Osteocyte (in vitro differentiated cells): ENCODE results near the gene MYO1B. TPM values are rescaled to one million over a fixed set of nuclear protein-coding genes. Genes with fewer than 3 reads are reported as not detected.

Experiments used
- DNase-seq: peaks from one replicate; pipeline ENCODE4 v3.0.0; 2021; ENCODE audit warnings: mixed read lengths; ENCODE audit not compliant: unreplicated experiment; ENCODE audit errors: extremely low spot score
- H3K27ac Mint-ChIP-seq: one replicate; pipeline ENCODE4 v1.8.0; 2021; ENCODE audit warnings: mild to moderate bottlenecking, mixed read lengths; ENCODE audit not compliant: unreplicated experiment
- H3K27me3 Mint-ChIP-seq: one replicate; pipeline ENCODE4 v1.8.0; 2021; ENCODE audit warnings: mixed read lengths; ENCODE audit not compliant: unreplicated experiment
- H3K36me3 Mint-ChIP-seq: one replicate; pipeline ENCODE4 v1.8.0; 2021; ENCODE audit warnings: mixed read lengths; ENCODE audit not compliant: unreplicated experiment
- H3K4me1 Mint-ChIP-seq: one replicate; pipeline ENCODE4 v1.8.0; 2021; ENCODE audit warnings: mixed read lengths; ENCODE audit not compliant: unreplicated experiment
- H3K4me3 Mint-ChIP-seq: one replicate; pipeline ENCODE4 v1.8.0; 2021; ENCODE audit warnings: mild to moderate bottlenecking, moderate library complexity, mixed read lengths; ENCODE audit not compliant: unreplicated experiment
- H3K9me3 Mint-ChIP-seq: one replicate; pipeline ENCODE4 v1.8.0; 2021; ENCODE audit warnings: mixed read lengths; ENCODE audit not compliant: unreplicated experiment
- total RNA-seq: library from RNA; stranded (reverse); gene quantifications from 2 replicates; pipeline ENCODE4 v1.2.1, GENCODE V29; 2021
- TF ChIP-seq, protein P1 (sequence below): fragments of 200-600 bp; sonication (generic); IDR thresholded peaks from 2 replicates; pipeline ENCODE4 v1.5.0; 2021; ENCODE audit warnings: antibody characterized with exemption, mild to moderate bottlenecking, moderate library complexity

The MYO1B gene
- total RNA-seq, 1 donor from 2014 or later, result 91.1 TPM

GRCh38 chr2:191247381-191248057, 2.3 kb downstream of the MYO1B start:
- Mint-ChIP-seq H3K27me3 (no peaks in the 10 kb centered on the region), H3K4me1 (peaks cover 68% of the 10 kb centered on the region), H3K27ac (peak overlapping the region; percentile 95), H3K9me3 (no peaks in the 10 kb centered on the region), H3K36me3 (peaks cover 2% of the 10 kb centered on the region), H3K4me3 (peak overlapping the region; percentile 88)
- TF ChIP-seq, protein P1, sequence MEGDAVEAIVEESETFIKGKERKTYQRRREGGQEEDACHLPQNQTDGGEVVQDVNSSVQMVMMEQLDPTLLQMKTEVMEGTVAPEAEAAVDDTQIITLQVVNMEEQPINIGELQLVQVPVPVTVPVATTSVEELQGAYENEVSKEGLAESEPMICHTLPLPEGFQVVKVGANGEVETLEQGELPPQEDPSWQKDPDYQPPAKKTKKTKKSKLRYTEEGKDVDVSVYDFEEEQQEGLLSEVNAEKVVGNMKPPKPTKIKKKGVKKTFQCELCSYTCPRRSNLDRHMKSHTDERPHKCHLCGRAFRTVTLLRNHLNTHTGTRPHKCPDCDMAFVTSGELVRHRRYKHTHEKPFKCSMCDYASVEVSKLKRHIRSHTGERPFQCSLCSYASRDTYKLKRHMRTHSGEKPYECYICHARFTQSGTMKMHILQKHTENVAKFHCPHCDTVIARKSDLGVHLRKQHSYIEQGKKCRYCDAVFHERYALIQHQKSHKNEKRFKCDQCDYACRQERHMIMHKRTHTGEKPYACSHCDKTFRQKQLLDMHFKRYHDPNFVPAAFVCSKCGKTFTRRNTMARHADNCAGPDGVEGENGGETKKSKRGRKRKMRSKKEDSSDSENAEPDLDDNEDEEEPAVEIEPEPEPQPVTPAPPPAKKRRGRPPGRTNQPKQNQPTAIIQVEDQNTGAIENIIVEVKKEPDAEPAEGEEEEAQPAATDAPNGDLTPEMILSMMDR, result no peak
- DNase-seq, result no peak

GRCh38 chr2:191249156-191249813, 4.1 kb downstream of the MYO1B start:
- no peaks in the 10 kb centered on the region for H3K9me3 Mint-ChIP-seq
- no peak for DNase-seq
- H3K27ac Mint-ChIP-seq, result peak overlapping the region; percentile 79
- no peaks in the 10 kb centered on the region for H3K36me3 Mint-ChIP-seq
- TF ChIP-seq, protein P1, result no peak
- H3K4me3 Mint-ChIP-seq, result no peak overlapping the region
- H3K4me1 Mint-ChIP-seq, result peaks cover 78% of the 10 kb centered on the region
- no peaks in the 10 kb centered on the region for H3K27me3 Mint-ChIP-seq

GRCh38 chr2:191250400-191250799, 5.2 kb downstream of the MYO1B start:
- no peak for DNase-seq
- TF ChIP-seq, protein P1, result no peak
- Mint-ChIP-seq H3K4me1 (peaks cover 77% of the 10 kb centered on the region), H3K27ac (peak overlapping the region; percentile 58), H3K4me3 (no peak overlapping the region), H3K27me3 (no peaks in the 10 kb centered on the region), H3K36me3 (no peaks in the 10 kb centered on the region), H3K9me3 (no peaks in the 10 kb centered on the region)

DNA sequence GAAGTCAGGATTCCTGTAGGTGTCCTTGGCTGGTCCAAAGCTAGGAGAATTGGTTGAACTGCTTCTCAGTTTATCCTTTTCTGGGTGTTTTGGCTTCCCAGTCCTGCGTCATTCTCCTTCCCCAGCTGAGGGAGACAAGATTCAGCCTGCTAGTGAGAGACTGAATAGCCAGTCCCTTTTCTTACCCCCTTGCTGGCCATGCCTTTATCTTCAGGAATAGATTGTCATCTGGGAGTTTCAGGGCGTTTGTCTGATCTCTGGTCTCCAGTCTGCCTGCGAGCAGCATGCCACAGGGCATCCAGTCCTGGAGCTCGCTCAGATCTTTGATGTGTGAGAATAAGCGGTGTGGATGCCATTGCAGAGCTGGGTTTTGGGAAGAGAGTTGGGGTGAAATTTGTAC, 5.8 kb downstream of the MYO1B start:
- Mint-ChIP-seq H3K27ac (peak overlapping the region; percentile 58), H3K4me1 (peaks cover 80% of the 10 kb centered on the region), H3K27me3 (no peaks in the 10 kb centered on the region), H3K4me3 (no peak overlapping the region), H3K9me3 (no peaks in the 10 kb centered on the region), H3K36me3 (no peaks in the 10 kb centered on the region)
- DNase-seq, result no peak
- TF ChIP-seq, protein P1, result no peak

DNA sequence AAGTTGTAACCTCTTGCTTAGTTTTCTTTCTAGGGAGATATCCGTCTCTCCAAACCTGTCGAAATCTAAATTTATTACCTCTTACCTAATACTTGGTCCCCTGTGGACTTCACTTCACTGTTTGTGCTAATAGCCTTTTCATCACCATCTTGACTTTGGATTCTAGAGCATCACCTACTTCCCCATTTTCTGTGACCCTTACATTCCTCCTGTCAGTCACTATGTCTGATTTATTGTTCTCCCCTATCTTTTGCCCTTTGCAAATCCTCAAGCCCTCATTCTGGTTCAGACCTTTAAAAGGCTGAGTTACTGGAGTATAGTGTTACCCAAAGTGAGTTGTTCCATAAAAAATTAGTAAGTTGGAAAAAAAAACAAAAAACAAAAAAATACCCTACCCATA, 7.5 kb downstream of the MYO1B start:
- peaks cover 66% of the 10 kb centered on the region for H3K4me1 Mint-ChIP-seq
- no peak overlapping the region for H3K4me3 Mint-ChIP-seq
- TF ChIP-seq, protein P1, result no peak
- H3K9me3 Mint-ChIP-seq, result no peaks in the 10 kb centered on the region
- no peaks in the 10 kb centered on the region for H3K27me3 Mint-ChIP-seq
- no peaks in the 10 kb centered on the region for H3K36me3 Mint-ChIP-seq
- DNase-seq, result no peak
- H3K27ac Mint-ChIP-seq, result no peak overlapping the region
